Measurements from ENCODE around the gene SNCAIP. TPM values are rescaled to one million over a fixed set of nuclear protein-coding genes. Genes with fewer than 3 reads are reported as not detected.

SNCAIP gene
- total and polyA plus RNA-seq, 9 of the 15 experiments (the other 6 are each of a cell fraction or from before 2014, with no cell fraction given): 0.04 TPM; not detected in 8

DNA sequence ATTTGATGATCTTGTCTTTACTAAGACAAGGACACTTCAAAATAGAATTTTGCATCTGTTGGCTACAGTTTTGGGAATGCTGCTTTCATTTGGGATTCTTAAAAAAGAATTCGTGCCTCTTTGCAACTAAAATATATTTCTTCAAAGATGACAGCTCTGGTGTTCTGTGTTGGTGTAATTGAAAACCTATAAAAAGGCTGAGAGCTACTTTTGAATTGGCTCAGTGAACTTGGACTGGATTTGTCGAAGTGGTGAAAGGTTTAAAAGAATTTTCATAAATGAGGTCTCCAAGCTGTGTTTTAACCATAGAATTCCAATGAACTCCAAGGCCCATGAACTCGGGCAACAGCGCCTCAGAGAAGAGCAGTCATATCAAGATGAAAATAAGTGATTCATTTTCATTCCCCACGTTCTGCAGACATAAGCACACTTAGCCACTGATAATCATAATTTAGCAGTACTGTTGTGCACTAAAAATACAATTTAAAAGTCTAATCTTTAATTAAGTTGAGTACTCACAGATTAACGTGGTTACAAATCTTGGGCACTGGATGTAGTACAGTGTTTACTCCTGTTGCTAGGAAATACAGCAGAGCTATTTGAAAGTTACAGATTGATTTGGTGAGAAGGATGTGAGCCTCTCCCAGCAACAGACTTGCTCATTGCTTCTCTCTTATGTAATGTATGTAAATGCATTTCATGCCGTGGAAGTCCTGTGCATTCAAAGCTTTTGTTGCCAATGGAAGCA lies 10.9 kb downstream of the SNCAIP start (continued):
- TF ChIP-seq, protein P1, sequence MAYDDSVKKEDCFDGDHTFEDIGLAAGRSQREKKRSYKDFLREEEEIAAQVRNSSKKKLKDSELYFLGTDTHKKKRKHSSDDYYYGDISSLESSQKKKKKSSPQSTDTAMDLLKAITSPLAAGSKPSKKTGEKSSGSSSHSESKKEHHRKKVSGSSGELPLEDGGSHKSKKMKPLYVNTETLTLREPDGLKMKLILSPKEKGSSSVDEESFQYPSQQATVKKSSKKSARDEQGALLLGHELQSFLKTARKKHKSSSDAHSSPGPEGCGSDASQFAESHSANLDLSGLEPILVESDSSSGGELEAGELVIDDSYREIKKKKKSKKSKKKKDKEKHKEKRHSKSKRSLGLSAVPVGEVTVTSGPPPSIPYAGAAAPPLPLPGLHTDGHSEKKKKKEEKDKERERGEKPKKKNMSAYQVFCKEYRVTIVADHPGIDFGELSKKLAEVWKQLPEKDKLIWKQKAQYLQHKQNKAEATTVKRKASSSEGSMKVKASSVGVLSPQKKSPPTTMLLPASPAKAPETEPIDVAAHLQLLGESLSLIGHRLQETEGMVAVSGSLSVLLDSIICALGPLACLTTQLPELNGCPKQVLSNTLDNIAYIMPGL (CRISPR knock-in tag; IDR thresholded peaks at IDR 0.05): no peak
- TF ChIP-seq ZNF444 (CRISPR knock-in tag; IDR thresholded peaks at IDR 0.05) (no peak), ZFP30 (CRISPR knock-in tag; IDR thresholded peaks at IDR 0.05; ENCODE audit: borderline replicate concordance) (no peak)

DNA sequence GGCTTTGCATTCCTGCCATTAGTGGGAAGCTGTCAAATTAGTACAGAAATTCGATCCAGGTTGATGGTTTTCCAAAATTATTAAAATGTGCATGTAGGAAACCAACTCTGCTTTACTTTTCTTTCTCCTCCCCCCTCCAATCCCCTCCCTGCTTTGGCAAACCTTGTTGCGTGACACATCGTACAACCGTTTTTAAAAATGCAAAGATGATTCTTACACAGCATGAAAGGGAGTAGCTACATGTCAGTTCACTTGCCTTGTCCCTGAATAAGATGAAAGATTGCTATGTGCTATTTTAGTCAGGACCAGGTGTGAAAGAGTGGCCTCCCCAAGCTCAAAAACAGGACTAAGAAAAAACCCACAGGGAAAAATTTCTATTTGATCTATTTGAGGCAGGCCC lies 11.7 kb downstream of the SNCAIP start:
- no peak overlapping the region for H3K4me3 ChIP-seq
- no peak for ATAC-seq
- H3K79me2 ChIP-seq (ENCODE audit: control insufficient read depth, insufficient read depth, low read length): no peaks in the 10 kb centered on the region
- in situ Hi-C loops (cut with MboI): no loop called here
- no TSS peak for BruUV-seq (replicated peaks)
- no peak overlapping the region for H3K9ac ChIP-seq (ENCODE audit: insufficient read depth in 1 of 2, low read depth in 2 of 2, low read length in 2 of 2)
- no peak for FAIRE-seq
- CTCF ChIA-PET (ENCODE audit: low intra/inter-chr PET ratio): no interaction called here
- intact Hi-C loops (cut with micrococcal nuclease): no loop called here
- no peak overlapping the region for H3K4me2 ChIP-seq (ENCODE audit: insufficient read depth, low read length)
- no peaks in the 10 kb centered on the region for H3K4me1 ChIP-seq (replicated peaks in 1 of 2; ENCODE audit: control insufficient read depth in 2 of 2, insufficient read depth in 2 of 2, low read length in 2 of 2)
- no peaks in the 10 kb centered on the region for H4K20me1 ChIP-seq (replicated peaks; ENCODE audit: control insufficient read depth, insufficient read depth, low read length)
- H3K27ac ChIP-seq (ENCODE audit: extremely low read depth, low read depth, low read length): no peak overlapping the region
- H3K9me3 ChIP-seq (replicated peaks; ENCODE audit: control insufficient read depth, insufficient read depth, low read depth, low read length): no peaks in the 10 kb centered on the region
- no peak for TF ChIP-seq ZNF408 (CRISPR knock-in tag; IDR thresholded peaks at IDR 0.05; ENCODE audit: low read depth)
- no peak for TF ChIP-seq NFXL1 (CRISPR knock-in tag; IDR thresholded peaks at IDR 0.05)
- TF ChIP-seq TAF1 (IDR thresholded peaks at IDR 0.05; ENCODE audit: control insufficient read depth, extremely low read depth, insufficient read depth, low read length, severe bottlenecking): no peak
- TF ChIP-seq ZFX (CRISPR knock-in tag; IDR thresholded peaks at IDR 0.05): no peak
- no peak for TF ChIP-seq HIVEP1 (CRISPR knock-in tag; IDR thresholded peaks at IDR 0.05)
- TF ChIP-seq RBM34 (IDR thresholded peaks at IDR 0.05; ENCODE audit: borderline replicate concordance, insufficient read depth, low read length): no peak
- no peak for TF ChIP-seq HNRNPL (IDR thresholded peaks at IDR 0.05; ENCODE audit: low read depth, low read length)
- no peak for TF ChIP-seq ZBTB17 (CRISPR knock-in tag; IDR thresholded peaks at IDR 0.05)
- no peak for TF ChIP-seq XRCC5 (IDR thresholded peaks at IDR 0.05; ENCODE audit: low read depth, low read length)
- TF ChIP-seq, protein P2, sequence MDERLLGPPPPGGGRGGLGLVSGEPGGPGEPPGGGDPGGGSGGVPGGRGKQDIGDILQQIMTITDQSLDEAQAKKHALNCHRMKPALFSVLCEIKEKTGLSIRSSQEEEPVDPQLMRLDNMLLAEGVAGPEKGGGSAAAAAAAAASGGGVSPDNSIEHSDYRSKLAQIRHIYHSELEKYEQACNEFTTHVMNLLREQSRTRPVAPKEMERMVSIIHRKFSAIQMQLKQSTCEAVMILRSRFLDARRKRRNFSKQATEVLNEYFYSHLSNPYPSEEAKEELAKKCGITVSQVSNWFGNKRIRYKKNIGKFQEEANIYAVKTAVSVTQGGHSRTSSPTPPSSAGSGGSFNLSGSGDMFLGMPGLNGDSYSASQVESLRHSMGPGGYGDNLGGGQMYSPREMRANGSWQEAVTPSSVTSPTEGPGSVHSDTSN (CRISPR knock-in tag; IDR thresholded peaks at IDR 0.05; ENCODE audit: low read depth): no peak
- TF ChIP-seq, protein P2 (tag; conservative IDR thresholded peaks at IDR 0.05; ENCODE audit: low read depth): no peak
- TF ChIP-seq CCAR2 (IDR thresholded peaks at IDR 0.05; ENCODE audit: low read depth, low read length): no peak
- TF ChIP-seq ZNF282 (CRISPR knock-in tag; IDR thresholded peaks at IDR 0.05): no peak
- H3K9me1 ChIP-seq (ENCODE audit: control insufficient read depth, insufficient read depth, low read length): no peaks in the 10 kb centered on the region
- no peak for DNase-seq (ENCODE audit: extremely low read depth in 1 of 4, low spot score in 3 of 4)
- H3K27me3 ChIP-seq (ENCODE audit: control insufficient read depth in 2 of 2, insufficient read depth in 2 of 2, low read length in 2 of 2): no peaks in the 10 kb centered on the region
- no peaks in the 10 kb centered on the region for H3K36me3 ChIP-seq (ENCODE audit: control insufficient read depth, insufficient read depth, low read length)
- no peak overlapping the region for H2AFZ ChIP-seq (ENCODE audit: low read depth, low read length)
- WGBS (ENCODE audit: insufficient coverage, low coverage, missing lambda C conversion rate): 0% methylated on average over 4 of the region's 4 CpGs
- POLR2A ChIA-PET: no interaction called here
